ENCODE results near the gene EIF2AK3. TPM values are rescaled to one million over a fixed set of nuclear protein-coding genes. Genes with fewer than 3 reads are reported as not detected.

EIF2AK3 gene
- total RNA-seq, 6 donors from 2014 or later: 15.5 to 43.7 (median 23.0) TPM

- H3K4me3 ChIP-seq: peak overlapping the region in 1 of 4 donors; percentile 14
- 59 to 64% methylated on average over 4 of the region's 4 CpGs for WGBS, 2 donors
- H3K36me3 ChIP-seq: no peaks in the 10 kb centered on the region
- H3K27ac ChIP-seq: peak overlapping the region; percentile 37 to 74 (median 56)
- H3K4me1 ChIP-seq: peaks cover 3 to 10% (median 5%) of the 10 kb centered on the region in 4 donors
- DNase-seq (no peak), ATAC-seq (ENCODE audit: low FRiP score in 2 of 2) (peak in 1 of 2 donors; percentile 48)
- TF ChIP-seq POLR2AphosphoS5 (IDR thresholded peaks at IDR 0.05) (no peak), CTCF (IDR thresholded peaks at IDR 0.05) (no peak), POLR2A (IDR thresholded peaks at IDR 0.05) (no peak), EP300 (IDR thresholded peaks at IDR 0.05) (no peak)
- no peaks in the 10 kb centered on the region for H3K9me3 ChIP-seq
- no peaks in the 10 kb centered on the region for H3K27me3 ChIP-seq
Observed at GRCh38 chr2:88658881-88659537, 31.7 kb upstream of the EIF2AK3 start.

- H3K9me3 ChIP-seq: no peaks in the 10 kb centered on the region
- ATAC-seq (ENCODE audit: low FRiP score in 2 of 2) (peak in 1 of 2 donors; percentile 43), DNase-seq (no peak)
- peaks cover 3 to 10% (median 5%) of the 10 kb centered on the region in 4 donors for H3K4me1 ChIP-seq
- H3K36me3 ChIP-seq: no peaks in the 10 kb centered on the region
- no peak for TF ChIP-seq POLR2AphosphoS5 (IDR thresholded peaks at IDR 0.05)
- no peak for TF ChIP-seq POLR2A (IDR thresholded peaks at IDR 0.05)
- TF ChIP-seq EP300 (IDR thresholded peaks at IDR 0.05): no peak
- no peak for TF ChIP-seq CTCF (IDR thresholded peaks at IDR 0.05)
- 48 to 49% methylated on average over 3 of the region's 3 CpGs for WGBS, 2 donors
- H3K4me3 ChIP-seq: no peak overlapping the region
- peak overlapping the region in 2 of 4 donors; percentile 73 to 74 for H3K27ac ChIP-seq
- no peaks in the 10 kb centered on the region for H3K27me3 ChIP-seq
Observed at GRCh38 chr2:88658326-88658725, 31.1 kb upstream of the EIF2AK3 start.

DNA sequence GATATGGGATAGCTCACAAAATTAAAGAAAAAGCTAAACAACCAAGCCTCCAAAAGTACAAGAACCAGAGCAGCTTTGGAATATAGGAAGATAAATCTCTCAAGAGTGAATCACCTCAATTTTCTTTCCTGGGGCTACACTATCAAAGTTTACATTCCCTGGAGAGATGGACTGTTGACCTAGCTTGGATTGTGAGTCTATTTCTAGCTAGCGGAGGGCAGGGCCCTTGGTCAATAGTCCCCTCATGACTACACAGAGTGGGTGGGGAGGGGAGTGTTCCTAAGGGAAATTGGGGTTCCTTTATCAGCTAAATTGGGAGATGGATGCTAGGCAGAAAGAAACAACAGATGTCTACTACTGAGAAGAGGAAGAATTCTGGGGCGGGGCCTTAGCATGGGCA, 29.9 kb upstream of the EIF2AK3 start:
- no peak overlapping the region for H3K4me3 ChIP-seq
- WGBS, 2 donors: 97 to 100% methylated on average over 2 of the region's 2 CpGs
- no peak overlapping the region for H3K27ac ChIP-seq
- no peaks in the 10 kb centered on the region for H3K9me3 ChIP-seq
- TF ChIP-seq CTCF (IDR thresholded peaks at IDR 0.05): no peak
- TF ChIP-seq POLR2AphosphoS5 (IDR thresholded peaks at IDR 0.05): no peak
- no peak for TF ChIP-seq POLR2A (IDR thresholded peaks at IDR 0.05)
- TF ChIP-seq EP300 (IDR thresholded peaks at IDR 0.05): no peak
- no peaks in the 10 kb centered on the region for H3K36me3 ChIP-seq
- H3K27me3 ChIP-seq: no peaks in the 10 kb centered on the region
- DNase-seq: no peak
- H3K4me1 ChIP-seq: peaks cover 3 to 10% (median 5%) of the 10 kb centered on the region in 4 donors
- peak in 1 of 2 donors; percentile 27 for ATAC-seq (ENCODE audit: low FRiP score in 2 of 2)

DNA sequence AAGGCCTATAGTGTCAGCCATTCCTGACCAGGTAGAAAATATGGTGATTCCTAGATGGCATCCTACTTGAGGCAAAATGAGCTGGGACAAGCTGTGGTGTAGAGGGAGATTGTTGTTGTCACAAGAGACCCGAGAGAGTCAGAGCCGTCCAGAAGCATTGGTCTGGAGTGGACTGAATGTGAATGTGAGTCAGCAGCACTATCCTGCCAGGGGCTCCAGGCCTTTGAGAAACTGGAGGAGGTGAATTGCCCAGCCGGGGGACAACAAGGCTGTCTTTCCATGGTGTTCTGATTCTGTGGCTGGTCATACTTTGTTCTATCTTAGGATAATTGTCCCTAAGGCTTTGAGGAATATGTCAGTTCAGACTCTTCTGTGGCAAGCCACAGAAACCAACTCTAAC, 29.4 kb upstream of the EIF2AK3 start:
- Histone ChIP-seq H3K27ac (no peak overlapping the region), H3K27me3 (no peaks in the 10 kb centered on the region), H3K36me3 (no peaks in the 10 kb centered on the region), H3K4me1 (peaks cover 3 to 10% (median 5%) of the 10 kb centered on the region in 4 donors), H3K9me3 (no peaks in the 10 kb centered on the region), H3K4me3 (no peak overlapping the region)
- TF ChIP-seq POLR2AphosphoS5 (IDR thresholded peaks at IDR 0.05) (no peak), EP300 (IDR thresholded peaks at IDR 0.05) (no peak), CTCF (IDR thresholded peaks at IDR 0.05) (no peak), POLR2A (IDR thresholded peaks at IDR 0.05) (no peak)
- ATAC-seq (ENCODE audit: low FRiP score in 2 of 2) (peak in 1 of 2 donors; percentile 37), DNase-seq (no peak)
- 90% methylated on average over 3 of the region's 3 CpGs for WGBS, 2 donors

DNA sequence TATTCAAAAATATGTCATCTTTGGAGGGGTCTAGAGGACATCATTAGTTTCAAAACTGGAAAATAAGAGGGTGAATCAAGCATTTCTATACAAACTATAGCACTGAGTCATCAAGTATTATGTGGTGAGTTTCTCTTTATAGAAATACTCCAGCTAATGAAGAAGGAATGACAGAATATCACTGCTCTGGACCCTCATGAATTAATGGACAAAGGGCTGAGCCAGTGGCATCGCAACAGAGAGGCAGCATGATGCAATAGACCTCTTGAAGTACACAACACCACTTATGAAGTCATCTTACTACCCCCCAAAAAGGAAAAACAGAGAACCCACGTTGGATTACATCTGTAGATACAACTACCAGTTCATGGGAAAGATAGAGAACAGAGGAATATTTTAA, 27.4 kb upstream of the EIF2AK3 start:
- Histone ChIP-seq H3K9me3 (no peaks in the 10 kb centered on the region), H3K27me3 (no peaks in the 10 kb centered on the region), H3K27ac (no peak overlapping the region), H3K4me1 (peaks cover 2 to 7% (median 5%) of the 10 kb centered on the region in 4 donors), H3K4me3 (no peak overlapping the region), H3K36me3 (no peaks in the 10 kb centered on the region)
- DNase-seq: no peak
- no peak for ATAC-seq (ENCODE audit: low FRiP score in 2 of 2)
- TF ChIP-seq EP300 (IDR thresholded peaks at IDR 0.05): no peak
- no peak for TF ChIP-seq CTCF (IDR thresholded peaks at IDR 0.05)
- no peak for TF ChIP-seq POLR2AphosphoS5 (IDR thresholded peaks at IDR 0.05)
- no peak for TF ChIP-seq POLR2A (IDR thresholded peaks at IDR 0.05)
- WGBS, 2 donors: 63 to 65% methylated on average over 2 of the region's 2 CpGs

All from upper lobe of left lung (tissue), 6 donors.